ENCODE measurements around the gene GPR55.

Gene GPR55

DNA sequence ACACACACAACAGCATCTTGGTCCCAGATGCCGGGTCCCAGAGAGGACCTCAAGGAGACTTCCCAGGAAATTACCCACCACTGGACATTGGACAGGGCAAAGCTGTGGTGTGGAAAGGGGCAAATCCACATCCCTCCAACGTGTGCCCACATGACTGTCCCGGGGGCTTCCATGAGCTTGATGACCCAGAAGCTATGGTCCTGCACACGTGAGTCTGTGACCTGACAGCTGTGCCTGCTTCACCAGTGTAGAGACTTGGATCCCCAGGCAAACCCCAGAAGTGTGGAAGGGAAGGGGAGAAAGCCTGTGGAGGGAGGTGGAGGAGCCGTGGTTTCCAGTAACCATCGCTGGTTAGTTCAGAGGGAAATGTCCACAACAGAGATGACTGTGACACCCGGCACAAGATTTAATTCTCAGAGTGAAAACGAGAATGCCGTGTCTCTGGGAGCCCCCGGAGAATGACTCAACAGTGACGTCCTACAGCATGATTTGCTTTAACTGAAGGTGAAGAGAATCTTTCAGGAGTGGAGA, 19.1 kb upstream of the GPR55 start:
- no peak overlapping the region for H3K4me3 ChIP-seq (ENCODE audit: control insufficient read depth, low read depth, low read length)
- no peak for DNase-seq (ENCODE audit: low read depth)
- TF ChIP-seq, protein P1, sequence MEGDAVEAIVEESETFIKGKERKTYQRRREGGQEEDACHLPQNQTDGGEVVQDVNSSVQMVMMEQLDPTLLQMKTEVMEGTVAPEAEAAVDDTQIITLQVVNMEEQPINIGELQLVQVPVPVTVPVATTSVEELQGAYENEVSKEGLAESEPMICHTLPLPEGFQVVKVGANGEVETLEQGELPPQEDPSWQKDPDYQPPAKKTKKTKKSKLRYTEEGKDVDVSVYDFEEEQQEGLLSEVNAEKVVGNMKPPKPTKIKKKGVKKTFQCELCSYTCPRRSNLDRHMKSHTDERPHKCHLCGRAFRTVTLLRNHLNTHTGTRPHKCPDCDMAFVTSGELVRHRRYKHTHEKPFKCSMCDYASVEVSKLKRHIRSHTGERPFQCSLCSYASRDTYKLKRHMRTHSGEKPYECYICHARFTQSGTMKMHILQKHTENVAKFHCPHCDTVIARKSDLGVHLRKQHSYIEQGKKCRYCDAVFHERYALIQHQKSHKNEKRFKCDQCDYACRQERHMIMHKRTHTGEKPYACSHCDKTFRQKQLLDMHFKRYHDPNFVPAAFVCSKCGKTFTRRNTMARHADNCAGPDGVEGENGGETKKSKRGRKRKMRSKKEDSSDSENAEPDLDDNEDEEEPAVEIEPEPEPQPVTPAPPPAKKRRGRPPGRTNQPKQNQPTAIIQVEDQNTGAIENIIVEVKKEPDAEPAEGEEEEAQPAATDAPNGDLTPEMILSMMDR (IDR thresholded peaks at IDR 0.05; ENCODE audit: control insufficient read depth, insufficient read depth, low read depth, low read length, missing control alignments): no peak

DNA sequence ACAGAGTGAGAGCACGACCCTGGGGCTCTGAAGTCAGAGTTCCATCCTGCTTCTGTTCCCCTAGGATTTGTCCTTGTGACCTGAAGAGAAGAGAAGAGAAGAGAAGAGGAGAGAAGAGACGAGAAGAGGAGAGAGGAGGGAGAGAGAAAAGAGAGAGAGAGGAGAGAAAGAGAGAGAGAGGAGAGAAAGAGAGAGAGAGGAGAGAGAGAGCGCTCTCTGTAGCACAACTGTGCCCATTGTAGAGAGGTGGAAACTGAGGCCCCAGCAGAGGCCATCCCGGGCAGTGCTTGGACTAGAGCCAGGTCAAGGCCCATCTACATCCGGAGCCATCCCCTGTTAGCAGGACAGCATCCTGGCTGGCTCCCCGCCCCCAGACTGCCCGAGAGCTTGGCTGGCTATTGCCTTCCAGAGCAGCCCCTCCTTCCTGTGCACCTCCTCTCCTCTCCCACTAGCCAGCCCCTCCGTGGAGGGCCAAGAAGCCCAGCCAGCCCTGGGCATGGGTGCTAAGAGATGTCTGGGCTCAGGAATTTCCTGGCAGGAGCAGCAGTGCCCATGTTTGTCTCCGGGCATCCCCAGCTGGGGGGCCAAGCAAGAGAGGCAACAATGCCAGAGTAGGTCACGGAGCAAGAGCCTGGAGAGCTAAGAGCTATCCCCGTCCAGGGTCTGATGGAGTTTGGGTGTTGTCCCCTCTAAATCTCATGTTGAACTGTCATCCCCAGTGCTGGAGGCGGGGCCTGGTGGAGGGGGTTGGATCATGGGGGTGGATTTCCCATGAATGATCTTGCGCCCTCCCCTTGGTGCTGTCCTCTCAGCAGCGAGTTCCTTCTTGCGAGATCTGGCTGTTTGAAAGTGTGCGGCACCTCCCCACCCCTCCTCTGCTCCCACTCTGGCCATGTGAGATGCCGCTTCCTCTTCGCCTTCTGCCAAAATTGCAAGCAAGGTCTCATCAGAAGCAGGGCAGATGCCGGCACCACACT, 18.2 kb upstream of the GPR55 start:
- no peak overlapping the region for H3K4me3 ChIP-seq (ENCODE audit: control insufficient read depth, low read depth, low read length)
- TF ChIP-seq, protein P1 (IDR thresholded peaks at IDR 0.05; ENCODE audit: control insufficient read depth, insufficient read depth, low read depth, low read length, missing control alignments): no peak
- DNase-seq (ENCODE audit: low read depth): no peak

DNA sequence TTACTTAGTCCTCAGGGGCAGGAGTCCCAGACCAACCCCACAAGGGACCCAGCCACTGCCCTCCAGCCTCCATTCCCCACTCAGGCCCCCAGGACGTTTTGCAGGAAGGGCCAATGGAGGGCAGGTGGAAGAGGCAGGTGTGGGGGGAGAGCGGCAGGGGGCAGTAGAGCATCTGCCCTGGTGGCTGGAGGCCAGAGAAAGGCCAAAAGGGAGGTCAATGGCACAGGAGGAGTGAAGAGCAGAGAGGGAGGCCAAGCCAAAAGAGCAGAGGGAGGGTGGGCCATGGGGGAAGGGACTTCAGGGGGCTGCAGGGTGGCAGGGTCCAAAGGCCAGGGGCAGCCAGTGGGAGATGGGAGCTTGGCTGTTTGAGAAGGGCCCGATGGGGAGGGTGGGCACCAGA, 17.3 kb upstream of the GPR55 start:
- H3K4me3 ChIP-seq (ENCODE audit: control insufficient read depth, low read depth, low read length): no peak overlapping the region
- TF ChIP-seq, protein P1 (IDR thresholded peaks at IDR 0.05; ENCODE audit: control insufficient read depth, insufficient read depth, low read depth, low read length, missing control alignments): no peak
- DNase-seq (ENCODE audit: low read depth): no peak

DNA sequence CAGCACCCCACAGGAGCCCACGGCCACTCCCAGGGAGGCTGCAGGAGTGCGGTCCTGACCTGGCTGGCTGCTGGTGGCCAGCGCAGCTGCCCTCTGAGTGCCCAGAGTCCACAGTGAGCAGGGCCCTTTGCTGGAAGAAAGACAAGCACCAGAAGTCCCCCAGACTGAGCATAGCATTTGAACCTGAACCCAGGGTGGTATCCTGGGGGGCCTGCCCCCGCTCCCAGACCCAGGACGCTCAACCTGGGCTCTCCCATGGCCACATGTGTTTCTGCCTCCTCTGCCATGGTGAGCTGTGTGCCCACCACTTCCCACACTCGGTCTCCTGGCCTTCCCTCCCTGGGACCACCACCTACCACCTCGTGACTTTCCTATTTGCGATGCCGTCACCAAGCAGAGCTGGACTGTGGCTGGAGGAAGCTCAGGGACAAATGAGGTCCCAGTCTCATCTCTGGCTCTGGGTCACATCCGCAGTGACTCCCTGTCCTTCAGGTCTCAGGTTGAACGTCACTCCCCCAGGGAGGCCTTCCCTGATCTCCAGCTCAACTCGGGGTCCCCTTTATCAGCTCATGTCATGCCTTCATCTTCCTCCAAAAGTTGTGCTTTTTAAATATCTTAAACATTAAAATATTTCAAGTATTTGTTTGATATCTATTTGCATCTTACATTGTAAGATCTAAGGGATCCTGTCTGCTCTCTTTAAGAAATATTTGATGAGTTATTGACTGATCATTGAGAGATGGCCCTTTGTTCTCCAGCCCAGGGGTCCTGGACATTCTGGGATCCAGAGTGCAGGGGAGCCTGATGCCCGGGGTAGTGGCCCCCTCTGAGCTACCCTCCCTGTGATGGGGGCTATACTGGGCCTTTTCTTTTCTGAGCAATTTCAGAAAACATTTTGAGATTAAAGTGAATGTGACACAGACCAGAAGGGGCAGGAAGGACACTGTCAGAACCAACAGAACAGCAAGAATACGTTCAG, 16.4 kb upstream of the GPR55 start:
- DNase-seq (ENCODE audit: low read depth): no peak
- H3K4me3 ChIP-seq (ENCODE audit: control insufficient read depth, low read depth, low read length): no peak overlapping the region
- TF ChIP-seq, protein P1 (IDR thresholded peaks at IDR 0.05; ENCODE audit: control insufficient read depth, insufficient read depth, low read depth, low read length, missing control alignments): no peak

DNA sequence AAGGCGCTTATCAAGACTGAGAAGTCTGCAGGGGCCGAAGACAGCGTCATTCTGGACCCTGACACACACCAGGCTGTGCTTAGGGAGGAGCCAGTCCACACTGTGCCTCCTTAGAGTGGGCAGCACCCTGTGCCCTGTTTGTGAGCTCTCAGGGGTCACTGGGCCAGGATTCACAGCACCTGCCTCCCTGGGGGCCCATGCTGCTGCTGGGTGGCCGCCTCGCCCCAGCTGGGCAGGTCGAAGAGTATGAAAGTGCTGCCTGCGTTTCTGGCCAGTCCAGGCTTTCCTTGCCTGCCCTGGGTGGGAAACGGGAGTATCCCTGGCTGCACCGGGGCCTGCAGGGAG, 15.4 kb upstream of the GPR55 start:
- H3K4me3 ChIP-seq (ENCODE audit: control insufficient read depth, low read depth, low read length): no peak overlapping the region
- TF ChIP-seq, protein P1 (IDR thresholded peaks at IDR 0.05; ENCODE audit: control insufficient read depth, insufficient read depth, low read depth, low read length, missing control alignments): no peak
- DNase-seq (ENCODE audit: low read depth): no peak
